ENCODE results near the gene CLPTM1. TPM values are rescaled to one million over a fixed set of nuclear protein-coding genes. Genes with fewer than 3 reads are reported as not detected.
A peak's percentile ranks its signal among the peaks of the same experiment; 100 is the strongest.

Gene CLPTM1
- total RNA-seq, 4 donors from 2014 or later: 61.3 to 116 (median 89.4) TPM

DNA sequence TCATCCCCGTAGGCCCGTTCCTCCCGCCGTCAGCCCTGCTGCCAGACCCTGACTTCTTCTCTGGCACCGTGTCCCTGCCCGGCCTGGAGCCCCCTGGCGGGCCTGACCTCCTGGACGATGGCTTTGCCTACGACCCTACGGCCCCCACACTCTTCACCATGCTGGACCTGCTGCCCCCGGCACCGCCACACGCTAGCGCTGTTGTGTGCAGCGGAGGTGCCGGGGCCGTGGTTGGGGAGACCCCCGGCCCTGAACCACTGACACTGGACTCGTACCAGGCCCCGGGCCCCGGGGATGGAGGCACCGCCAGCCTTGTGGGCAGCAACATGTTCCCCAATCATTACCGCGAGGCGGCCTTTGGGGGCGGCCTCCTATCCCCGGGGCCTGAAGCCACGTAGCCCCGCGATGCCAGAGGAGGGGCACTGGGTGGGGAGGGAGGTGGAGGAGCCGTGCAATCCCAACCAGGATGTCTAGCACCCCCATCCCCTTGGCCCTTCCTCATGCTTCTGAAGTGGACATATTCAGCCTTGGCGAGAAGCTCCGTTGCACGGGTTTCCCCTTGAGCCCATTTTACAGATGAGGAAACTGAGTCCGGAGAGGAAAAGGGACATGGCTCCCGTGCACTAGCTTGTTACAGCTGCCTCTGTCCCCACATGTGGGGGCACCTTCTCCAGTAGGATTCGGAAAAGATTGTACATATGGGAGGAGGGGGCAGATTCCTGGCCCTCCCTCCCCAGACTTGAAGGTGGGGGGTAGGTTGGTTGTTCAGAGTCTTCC, 82.4 kb downstream of the CLPTM1 start:
- TF ChIP-seq, protein P1, sequence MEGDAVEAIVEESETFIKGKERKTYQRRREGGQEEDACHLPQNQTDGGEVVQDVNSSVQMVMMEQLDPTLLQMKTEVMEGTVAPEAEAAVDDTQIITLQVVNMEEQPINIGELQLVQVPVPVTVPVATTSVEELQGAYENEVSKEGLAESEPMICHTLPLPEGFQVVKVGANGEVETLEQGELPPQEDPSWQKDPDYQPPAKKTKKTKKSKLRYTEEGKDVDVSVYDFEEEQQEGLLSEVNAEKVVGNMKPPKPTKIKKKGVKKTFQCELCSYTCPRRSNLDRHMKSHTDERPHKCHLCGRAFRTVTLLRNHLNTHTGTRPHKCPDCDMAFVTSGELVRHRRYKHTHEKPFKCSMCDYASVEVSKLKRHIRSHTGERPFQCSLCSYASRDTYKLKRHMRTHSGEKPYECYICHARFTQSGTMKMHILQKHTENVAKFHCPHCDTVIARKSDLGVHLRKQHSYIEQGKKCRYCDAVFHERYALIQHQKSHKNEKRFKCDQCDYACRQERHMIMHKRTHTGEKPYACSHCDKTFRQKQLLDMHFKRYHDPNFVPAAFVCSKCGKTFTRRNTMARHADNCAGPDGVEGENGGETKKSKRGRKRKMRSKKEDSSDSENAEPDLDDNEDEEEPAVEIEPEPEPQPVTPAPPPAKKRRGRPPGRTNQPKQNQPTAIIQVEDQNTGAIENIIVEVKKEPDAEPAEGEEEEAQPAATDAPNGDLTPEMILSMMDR (IDR thresholded peaks at IDR 0.05 in 4 of 5, conservative IDR thresholded peaks at IDR 0.05 in 1 of 5): no peak
- no peak for TF ChIP-seq POLR2A (IDR thresholded peaks at IDR 0.05)
- Histone ChIP-seq H3K27ac (no peak overlapping the region), H3K27me3 (no peaks in the 10 kb centered on the region), H3K4me3 (no peak overlapping the region), H3K4me1 (peaks cover 25 to 33% of the 10 kb centered on the region in 2 donors), H3K9me3 (no peaks in the 10 kb centered on the region), H3K36me3 (peaks cover 0 to 55% of the 10 kb centered on the region in 2 donors)
- in situ Hi-C loops (cut with MboI; ENCODE audit: low sequenced_read_pairs in 4 of 4): no loop called here
- ATAC-seq (no peak), DNase-seq (no peak)
- intact Hi-C loops (cut with DNase I; ENCODE audit: low total_unique reads): loop anchor here (2.0 kb wide), 3 partner anchors 37 to 83 kb away; partner anchors contain the start of genes CLPTM1, GEMIN7 and RELB

DNA sequence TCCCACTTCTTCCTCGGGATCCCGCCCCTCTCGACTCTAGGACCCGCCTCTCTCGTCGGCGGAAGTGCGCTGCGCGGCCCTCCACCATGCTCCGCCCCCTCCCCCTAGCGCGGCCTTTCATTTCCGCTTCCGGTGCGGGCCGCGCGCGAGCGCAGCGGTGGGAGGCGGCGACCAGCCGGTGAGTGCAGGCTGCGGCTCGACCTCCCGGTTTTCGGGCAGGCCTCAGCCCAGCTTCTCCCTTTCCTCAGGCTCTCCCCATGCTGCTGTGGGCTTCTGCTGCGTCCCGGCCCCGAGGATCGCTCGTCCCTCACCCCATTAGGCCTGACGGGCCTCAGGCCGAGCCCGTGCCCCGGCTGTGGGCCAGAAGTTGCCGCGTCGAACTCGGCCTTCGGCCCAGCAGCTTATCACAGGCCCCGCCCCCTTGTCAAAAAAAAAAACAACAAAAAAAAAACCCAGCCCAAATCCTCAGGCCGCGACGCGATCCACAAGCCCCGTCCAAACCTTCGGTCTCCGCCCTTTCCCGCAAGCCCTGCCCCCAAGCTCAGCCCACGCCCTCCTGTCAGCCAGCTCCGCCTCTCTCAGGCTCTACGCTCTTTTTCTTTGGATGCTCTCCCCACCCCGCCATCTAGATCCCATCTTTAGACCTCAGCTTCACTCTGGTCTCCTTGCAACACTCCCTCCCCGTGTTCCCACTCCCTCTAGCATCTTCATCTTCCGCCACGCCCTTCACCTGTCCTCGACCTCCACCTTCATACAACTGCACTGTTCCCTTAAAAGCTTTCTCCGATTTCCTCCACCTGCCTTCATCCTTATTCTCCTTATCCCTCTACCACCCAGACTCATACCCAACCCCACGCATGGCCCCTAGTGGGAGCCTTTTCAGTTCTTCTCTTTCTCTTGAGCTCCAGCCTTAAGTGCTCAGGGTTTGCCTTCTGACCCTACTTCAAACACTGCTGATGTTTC, 84.0 kb downstream of the CLPTM1 start, which contains the start of gene CLASRP:
TSS of gene CLASRP (plus strand) at position 115 of the 963 bp plus-strand sequence. CDS start 1,168 bp downstream, outside the sequence.
- peak; percentile 94 to 98 for TF ChIP-seq POLR2A (IDR thresholded peaks at IDR 0.05)
- TF ChIP-seq, protein P1 (IDR thresholded peaks at IDR 0.05 in 4 of 5, conservative IDR thresholded peaks at IDR 0.05 in 1 of 5): no peak
- Histone ChIP-seq H3K4me1 (peaks cover 25 to 33% of the 10 kb centered on the region in 2 donors), H3K9me3 (no peaks in the 10 kb centered on the region), H3K27me3 (no peaks in the 10 kb centered on the region), H3K4me3 (peak within 1 kb of the TSS; percentile 87 to 97 (median 94)), H3K36me3 (peaks cover 0 to 56% of the 10 kb centered on the region in 2 donors), H3K27ac (peak within 1 kb of the TSS; percentile 90 to 98 (median 94))
- in situ Hi-C loops (cut with MboI; ENCODE audit: low sequenced_read_pairs in 4 of 4): no loop called here
- intact Hi-C loops (cut with DNase I; ENCODE audit: low total_unique reads): loop anchor here (2.0 kb wide), 3 partner anchors 38 to 84 kb away; partner anchors contain the start of genes CLPTM1, GEMIN7 and RELB
- DNase-seq (peak; percentile 80 to 86), ATAC-seq (peak; percentile 97 to 98)

DNA sequence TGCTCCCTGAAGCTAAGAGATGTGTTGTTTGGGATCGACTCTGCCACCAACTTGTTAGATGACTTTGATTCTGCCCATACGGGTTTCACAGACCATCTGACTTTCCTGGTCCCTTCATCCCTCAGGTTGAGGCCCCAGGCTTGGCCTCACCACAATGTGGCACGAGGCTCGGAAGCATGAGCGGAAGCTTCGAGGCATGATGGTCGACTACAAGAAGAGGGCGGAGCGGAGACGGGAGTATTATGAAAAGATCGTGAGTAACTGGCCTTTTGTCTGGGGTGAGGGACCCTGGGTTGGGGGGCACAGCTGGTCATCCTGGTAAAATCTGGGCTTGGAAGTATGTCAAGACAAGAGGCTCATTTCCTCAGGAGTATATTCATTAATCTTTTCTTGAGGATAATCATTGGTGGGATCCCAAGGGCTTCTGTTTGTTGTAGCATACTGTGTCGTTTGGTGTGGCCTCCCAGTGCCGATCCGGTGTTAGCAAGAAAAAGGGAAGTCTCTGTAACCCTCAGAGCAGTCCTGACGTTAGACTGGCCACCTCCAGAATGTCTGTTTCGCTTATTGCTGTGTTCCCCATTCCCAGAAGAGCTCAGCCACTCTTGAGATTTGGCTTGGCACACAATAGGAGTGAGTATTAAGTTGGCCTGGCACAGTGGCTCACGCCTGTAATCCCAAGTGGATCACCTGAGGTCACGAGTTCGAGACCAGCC, 85.0 kb downstream of the CLPTM1 start:
- Histone ChIP-seq H3K27ac (peak overlapping the region in 2 of 4 donors; percentile 90 to 96), H3K9me3 (no peaks in the 10 kb centered on the region), H3K36me3 (peaks cover 0 to 56% of the 10 kb centered on the region in 2 donors), H3K4me1 (peaks cover 25 to 33% of the 10 kb centered on the region in 2 donors), H3K27me3 (no peaks in the 10 kb centered on the region), H3K4me3 (peak overlapping the region; percentile 87 to 97 (median 94))
- TF ChIP-seq, protein P1 (IDR thresholded peaks at IDR 0.05 in 4 of 5, conservative IDR thresholded peaks at IDR 0.05 in 1 of 5): no peak
- TF ChIP-seq POLR2A (IDR thresholded peaks at IDR 0.05): no peak
- DNase-seq (no peak), ATAC-seq (no peak)
- intact Hi-C loops (cut with DNase I; ENCODE audit: low total_unique reads) (no loop called here), in situ Hi-C loops (cut with MboI; ENCODE audit: low sequenced_read_pairs in 4 of 4) (no loop called here)

DNA sequence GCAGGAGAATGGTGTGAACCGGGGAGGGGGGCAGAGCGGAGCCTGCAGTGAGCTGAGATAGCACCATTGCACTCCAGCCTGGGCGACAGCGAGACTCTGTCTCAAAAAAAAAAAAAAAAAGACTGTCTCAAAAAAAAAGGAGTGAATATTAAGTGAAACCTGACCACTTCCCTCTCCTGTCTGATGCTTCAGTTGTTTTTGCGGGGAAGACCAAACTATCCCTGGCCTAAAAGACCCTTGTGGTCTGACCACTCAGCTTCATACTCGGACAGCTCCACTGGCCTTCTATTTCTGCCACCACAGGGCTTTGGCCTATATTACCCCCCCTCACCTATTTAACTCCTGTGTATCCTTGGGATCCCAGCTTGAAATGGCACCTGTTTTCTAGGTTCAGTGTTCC, 85.9 kb downstream of the CLPTM1 start:
- Histone ChIP-seq H3K9me3 (no peaks in the 10 kb centered on the region), H3K4me1 (peaks cover 25 to 37% of the 10 kb centered on the region in 2 donors), H3K27ac (no peak overlapping the region), H3K27me3 (no peaks in the 10 kb centered on the region), H3K36me3 (peaks cover 0 to 56% of the 10 kb centered on the region in 2 donors), H3K4me3 (no peak overlapping the region)
- intact Hi-C loops (cut with DNase I; ENCODE audit: low total_unique reads) (no loop called here), in situ Hi-C loops (cut with MboI; ENCODE audit: low sequenced_read_pairs in 4 of 4) (no loop called here)
- ATAC-seq (no peak), DNase-seq (no peak)
- TF ChIP-seq, protein P1 (IDR thresholded peaks at IDR 0.05 in 4 of 5, conservative IDR thresholded peaks at IDR 0.05 in 1 of 5): no peak
- no peak for TF ChIP-seq POLR2A (IDR thresholded peaks at IDR 0.05)

Data from gastrocnemius medialis (tissue), 4 donors.